Activated CD4-positive, CD25-positive, alpha-beta regulatory T cell treated with anti-CD3 and anti-CD28 coated beads, Interleukin-2, amount 50 U/mL, for 16 hours (primary cell): ENCODE measurements around the gene MYH10.

Experiments used
- DNase-seq: peaks from one replicate; pipeline ENCODE4 v3.0.0-alpha.2; 2020; ENCODE audit warnings: low read depth, low spot score

MYH10 gene

DNA sequence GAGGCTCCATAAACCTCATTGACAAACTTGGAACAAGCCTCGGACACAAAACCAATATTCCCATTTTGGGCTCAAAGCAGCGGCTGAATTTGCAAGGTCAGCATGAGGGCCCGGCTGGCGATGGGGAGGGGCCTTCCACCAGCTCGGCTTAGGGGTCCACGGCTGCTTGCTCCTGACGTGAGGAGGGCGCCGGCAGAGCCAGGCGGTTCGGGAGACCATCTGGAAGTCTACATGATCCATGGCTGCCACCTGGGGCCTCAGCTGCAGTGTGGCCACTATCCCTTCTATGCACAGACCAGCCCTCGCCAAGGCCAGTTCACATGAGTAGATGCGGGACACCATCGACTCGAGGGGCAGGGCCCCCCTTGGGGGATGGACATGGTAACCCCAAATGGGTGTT is 155.7 kb downstream of the MYH10 start:
- DNase-seq = no peak

- no peak for DNase-seq
Observed at GRCh38 chr17:8473451-8474192, 156.9 kb downstream of the MYH10 start.

GRCh38 chr17:8472663-8473062 is 157.9 kb downstream of the MYH10 start:
- DNase-seq = no peak

DNA sequence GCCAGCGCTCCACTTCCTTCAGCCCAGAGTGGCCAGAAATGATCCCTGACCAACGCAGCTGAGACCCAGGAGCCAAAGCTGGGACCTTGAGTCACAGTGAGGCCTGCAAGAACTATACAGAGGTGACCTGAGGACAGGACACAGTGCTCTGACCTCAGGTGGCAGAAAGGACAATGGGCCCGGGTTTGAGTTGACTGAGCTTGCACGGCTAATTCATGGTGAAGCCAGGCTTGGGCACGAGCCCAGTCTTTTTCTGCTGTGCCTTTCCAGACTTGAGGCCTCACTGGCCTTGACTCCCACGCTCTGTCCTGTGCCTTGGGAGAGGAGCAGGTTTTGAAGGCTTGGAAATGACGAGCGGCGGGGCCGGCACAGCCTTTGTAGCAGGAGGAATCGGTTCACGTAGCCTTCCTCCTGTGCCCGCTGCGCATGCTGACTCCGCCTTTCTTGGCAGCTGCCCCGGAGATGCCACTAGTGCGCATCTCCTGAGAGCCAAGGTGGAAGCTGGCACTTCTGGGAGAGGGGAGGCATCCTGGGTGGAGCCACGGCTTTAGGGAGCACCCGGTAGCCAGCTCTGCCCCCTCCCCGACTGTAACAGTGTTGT is 160.0 kb downstream of the MYH10 start:
- no peak for DNase-seq

GRCh38 chr17:8469964-8470363 is 160.6 kb downstream of the MYH10 start:
- DNase-seq = no peak

DNA sequence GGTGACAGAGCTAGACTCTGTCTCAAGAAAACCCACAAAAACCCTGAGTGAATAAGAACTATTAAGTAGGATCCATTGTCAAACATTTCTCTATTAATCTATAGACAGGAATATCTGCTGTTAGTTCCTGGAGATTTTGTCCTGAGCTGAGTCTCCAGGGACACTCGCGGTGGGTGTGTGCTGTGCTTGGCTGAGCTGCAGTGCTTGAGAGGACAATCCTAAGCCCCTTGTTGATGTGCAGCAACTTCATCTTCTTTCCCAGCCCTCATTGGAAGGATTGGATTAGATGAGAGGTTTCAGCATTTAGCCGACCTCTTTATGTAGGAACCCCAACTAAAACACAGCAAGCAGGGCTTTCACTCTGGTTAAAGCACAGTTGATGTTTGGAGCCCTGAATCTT is 161.5 kb downstream of the MYH10 start:
- no peak for DNase-seq

DNA sequence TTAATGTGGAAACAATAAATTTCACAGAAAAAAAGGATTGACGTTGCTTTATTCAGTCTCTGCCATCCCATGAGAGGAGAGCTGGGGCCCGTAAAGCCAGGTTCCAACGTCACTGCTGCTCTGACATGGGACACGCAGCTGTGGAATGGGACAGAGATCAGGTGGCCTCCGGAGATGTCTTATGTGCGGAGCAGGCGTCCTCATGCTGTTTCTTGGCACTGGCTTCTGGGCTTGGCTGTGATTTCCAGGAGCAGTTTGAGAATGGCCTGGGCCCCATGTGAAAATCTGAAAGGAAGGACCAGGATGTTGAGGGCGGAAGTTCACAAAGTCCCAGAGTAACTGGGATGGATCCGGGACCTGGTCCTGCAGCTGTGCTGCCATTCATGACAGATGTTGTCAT is 162.4 kb downstream of the MYH10 start:
- DNase-seq = no peak

DNA sequence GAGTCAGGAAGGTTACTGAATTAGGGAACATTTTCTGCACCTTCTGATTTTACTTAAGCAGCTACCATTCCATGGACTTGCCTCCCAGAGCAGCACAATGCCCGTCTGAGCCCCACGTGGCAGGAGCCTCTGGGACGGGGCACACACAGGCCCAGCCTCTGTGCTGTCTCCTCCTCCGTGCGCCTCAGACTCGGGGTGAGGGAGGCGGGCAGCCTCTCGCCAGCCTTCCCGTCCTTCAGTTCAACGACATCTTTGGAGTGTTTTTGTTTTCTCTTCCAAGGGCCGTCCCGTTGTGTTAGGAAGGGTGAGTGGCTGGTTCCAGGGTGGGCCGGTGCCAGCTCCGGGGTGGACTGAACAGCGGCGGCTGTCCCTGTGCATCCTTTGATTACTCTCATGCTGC is 163.0 kb downstream of the MYH10 start:
- no peak for DNase-seq

- DNase-seq = no peak
Observed at GRCh38 chr17:8466873-8467272, 163.7 kb downstream of the MYH10 start.

GRCh38 chr17:8466456-8466855 is 164.1 kb downstream of the MYH10 start:
- no peak for DNase-seq

GRCh38 chr17:8465759-8466158 is 164.8 kb downstream of the MYH10 start:
- DNase-seq = no peak

DNA sequence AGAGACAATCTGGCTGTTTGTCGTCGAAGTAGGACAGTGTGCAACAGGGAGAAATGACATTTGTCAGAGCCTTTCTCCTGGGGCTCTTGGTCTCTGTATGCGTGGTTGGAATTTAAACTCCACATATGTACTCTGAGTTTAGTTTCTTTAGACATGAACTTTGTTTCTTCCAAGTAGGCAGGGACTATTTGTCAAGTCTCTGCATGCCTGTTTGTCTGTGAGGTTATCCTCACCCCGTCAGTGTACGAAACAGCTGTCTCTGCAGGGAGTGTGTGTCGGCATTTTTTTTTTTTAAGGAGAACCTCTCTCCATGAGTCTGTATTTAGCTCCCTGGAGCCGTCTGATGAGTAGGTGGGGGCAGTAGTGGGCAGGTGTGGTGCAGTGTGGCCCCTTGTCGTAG is 165.2 kb downstream of the MYH10 start:
- no peak for DNase-seq

GRCh38 chr17:8464941-8465340 is 165.6 kb downstream of the MYH10 start:
- DNase-seq = no peak

GRCh38 chr17:8463099-8463498 is 167.4 kb downstream of the MYH10 start:
- no peak for DNase-seq

DNA sequence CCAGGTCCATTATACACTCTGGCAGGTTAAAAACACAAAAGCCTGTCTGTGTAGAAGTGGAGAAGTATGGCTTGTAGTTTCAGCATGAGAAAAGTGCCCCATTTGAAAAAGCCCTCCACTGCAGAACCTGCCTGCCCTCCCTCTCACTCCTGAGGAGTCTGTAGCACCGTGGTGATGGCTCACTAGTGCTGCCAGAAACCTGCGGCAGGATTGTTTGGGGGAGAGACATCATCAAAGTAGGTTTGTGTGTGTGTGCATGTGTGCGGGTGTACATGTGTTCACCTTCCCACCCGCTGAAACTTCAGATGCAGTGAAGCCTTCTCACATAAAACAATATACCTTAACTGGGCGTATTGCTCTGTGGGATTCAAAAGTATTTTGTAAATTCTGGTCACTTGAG is 168.0 kb downstream of the MYH10 start:
- no peak for DNase-seq

- no peak for DNase-seq
Observed at GRCh38 chr17:8459831-8460230, 170.7 kb downstream of the MYH10 start.

DNA sequence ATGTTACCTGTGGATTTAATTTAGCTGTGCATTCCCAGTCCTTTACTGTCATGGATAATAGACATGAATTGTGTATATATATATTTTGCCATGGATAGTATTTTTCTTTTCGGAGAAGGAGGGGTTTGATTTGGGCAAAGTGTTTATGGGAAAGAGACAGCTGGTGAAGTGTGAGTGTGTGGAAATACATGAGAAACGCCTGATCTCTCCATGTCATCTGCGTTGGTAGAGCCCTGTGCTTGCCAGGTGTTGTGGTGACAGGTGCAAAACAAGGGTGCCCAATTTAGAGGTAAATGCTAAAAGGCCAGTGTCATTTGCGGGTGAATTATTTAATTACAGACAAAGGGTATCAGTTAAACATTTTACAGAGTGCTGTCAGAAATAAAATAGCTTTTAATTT is 171.4 kb downstream of the MYH10 start:
- no peak for DNase-seq

GRCh38 chr17:8458128-8458527 is 172.4 kb downstream of the MYH10 start:
- no peak for DNase-seq

DNA sequence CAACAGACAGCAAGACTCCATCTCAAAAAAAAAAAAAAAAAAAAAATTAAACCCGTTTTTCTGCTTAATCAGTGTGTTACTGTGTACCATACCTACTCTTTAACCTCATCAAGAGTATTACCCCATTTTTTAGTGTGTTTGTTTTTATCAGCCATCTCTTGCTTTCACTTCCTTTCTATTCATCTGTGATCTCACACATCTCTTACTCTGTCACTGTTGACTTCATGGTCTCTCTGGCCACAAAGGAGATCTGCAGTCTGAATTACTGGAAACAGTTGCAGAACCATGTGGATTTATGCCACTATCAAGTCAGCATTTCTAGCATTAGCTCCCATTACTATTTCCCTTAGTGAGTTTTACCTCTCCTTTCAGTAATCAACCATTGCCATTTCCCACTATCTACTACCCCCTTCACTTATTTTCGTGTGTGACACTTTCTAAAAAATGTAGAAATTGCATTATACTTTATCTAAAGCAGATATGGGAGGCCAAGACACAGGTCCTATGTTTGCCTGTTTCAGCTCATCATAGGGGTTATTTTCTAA is 174.8 kb downstream of the MYH10 start:
- DNase-seq = no peak

GRCh38 chr17:8453326-8453725 is 177.2 kb downstream of the MYH10 start:
- DNase-seq = no peak

DNA sequence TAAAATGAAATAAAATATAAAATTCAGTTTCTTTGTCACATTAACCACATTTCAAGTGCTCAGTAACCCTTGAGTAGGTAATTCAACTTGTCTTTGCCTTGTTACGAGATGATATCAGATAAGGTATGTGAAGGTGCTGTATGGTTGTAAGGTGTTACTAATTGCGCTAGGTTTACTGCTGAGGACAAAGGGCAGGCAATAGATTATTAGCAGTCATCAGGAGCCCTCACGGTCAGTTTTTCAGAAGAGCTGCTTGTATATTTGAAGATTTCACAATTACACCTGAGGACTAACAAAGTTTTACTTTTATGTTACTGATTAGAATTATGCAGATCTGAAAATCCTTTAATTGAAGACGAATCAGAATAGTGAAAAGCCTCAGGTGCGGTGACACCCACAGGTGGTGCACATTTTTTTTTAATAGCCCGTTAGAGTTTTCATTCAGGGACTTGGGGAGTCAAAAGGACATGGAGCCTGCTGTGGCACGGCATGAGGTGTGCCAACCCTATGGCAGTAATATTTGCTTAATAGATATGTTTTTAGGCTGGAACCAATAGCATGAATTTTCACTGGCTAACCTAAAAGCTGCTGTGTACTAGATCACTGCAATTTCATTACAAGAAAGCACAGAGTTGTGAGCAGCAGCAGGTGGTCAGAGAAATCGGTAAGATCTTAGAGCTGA is 178.5 kb downstream of the MYH10 start:
- DNase-seq = no peak

GRCh38 chr17:8448310-8448709 is 182.2 kb downstream of the MYH10 start:
- DNase-seq = no peak

- no peak for DNase-seq
Observed at GRCh38 chr17:8447799-8448198, 182.7 kb downstream of the MYH10 start.
